Fibroblast of mammary gland (primary cell): Measurements from ENCODE around the gene CIITA.

Experiments used
- DNase-seq: peaks from one replicate; pipeline ENCODE4 v3.0.0-alpha.2; 2010; ENCODE audit warnings: low read depth
- H3K4me3 ChIP-seq: 2 replicates; pipeline ENCODE4 v1.5.1; 2011; ENCODE audit warnings: low read depth, mild to moderate bottlenecking, low read length, moderate library complexity; ENCODE audit not compliant: control insufficient read depth
- TF ChIP-seq, protein P1 (sequence below): conservative IDR thresholded peaks from 2 replicates; pipeline ENCODE4 v1.5.1; 2011; ENCODE audit warnings: low read depth, low read length, inconsistent platforms; ENCODE audit not compliant: control insufficient read depth, insufficient read depth

Gene CIITA

DNA sequence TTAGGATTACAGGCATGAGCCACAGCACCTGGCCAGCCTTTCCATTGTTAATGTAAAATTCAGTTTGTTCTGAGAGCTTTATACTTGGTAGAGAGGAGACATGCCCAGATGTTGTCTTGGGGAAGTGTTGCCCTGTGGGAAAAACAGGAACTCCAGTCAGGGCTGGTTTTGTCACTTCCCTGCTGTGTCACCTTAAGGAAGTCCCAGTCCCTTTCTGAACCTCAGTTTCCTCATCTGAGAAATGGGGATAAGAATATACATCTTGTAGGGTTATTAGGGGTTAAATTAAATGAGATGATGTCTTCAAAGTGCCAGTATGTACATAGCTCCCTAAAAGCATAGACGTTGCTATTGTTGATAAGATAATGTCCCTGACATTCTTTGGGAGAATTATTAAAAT is 92.6 kb downstream of the CIITA start:
- DNase-seq = no peak
- H3K4me3 ChIP-seq = no peak overlapping the region
- TF ChIP-seq, protein P1, sequence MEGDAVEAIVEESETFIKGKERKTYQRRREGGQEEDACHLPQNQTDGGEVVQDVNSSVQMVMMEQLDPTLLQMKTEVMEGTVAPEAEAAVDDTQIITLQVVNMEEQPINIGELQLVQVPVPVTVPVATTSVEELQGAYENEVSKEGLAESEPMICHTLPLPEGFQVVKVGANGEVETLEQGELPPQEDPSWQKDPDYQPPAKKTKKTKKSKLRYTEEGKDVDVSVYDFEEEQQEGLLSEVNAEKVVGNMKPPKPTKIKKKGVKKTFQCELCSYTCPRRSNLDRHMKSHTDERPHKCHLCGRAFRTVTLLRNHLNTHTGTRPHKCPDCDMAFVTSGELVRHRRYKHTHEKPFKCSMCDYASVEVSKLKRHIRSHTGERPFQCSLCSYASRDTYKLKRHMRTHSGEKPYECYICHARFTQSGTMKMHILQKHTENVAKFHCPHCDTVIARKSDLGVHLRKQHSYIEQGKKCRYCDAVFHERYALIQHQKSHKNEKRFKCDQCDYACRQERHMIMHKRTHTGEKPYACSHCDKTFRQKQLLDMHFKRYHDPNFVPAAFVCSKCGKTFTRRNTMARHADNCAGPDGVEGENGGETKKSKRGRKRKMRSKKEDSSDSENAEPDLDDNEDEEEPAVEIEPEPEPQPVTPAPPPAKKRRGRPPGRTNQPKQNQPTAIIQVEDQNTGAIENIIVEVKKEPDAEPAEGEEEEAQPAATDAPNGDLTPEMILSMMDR = no peak

DNA sequence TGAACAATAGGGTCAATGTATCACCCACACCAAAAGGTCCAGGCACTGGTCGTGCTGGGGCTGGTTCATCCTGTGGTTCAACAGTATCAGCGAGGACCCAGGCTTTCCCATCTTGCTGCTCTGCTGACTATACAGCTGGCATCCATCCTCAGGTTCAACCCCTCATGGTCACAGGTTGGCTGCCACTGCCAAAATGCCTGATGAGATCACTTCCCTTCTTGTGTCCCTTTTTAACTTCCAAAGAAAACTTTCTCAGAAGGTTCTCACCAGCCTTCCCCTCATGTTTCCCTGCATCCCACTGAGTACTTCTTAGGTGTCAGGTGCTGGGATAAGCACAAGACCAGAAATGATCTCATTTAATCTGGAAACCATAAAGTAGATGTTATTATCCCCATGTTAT is 93.1 kb downstream of the CIITA start:
- DNase-seq = peak; percentile 57
- TF ChIP-seq, protein P1 = no peak
- no peak overlapping the region for H3K4me3 ChIP-seq

DNA sequence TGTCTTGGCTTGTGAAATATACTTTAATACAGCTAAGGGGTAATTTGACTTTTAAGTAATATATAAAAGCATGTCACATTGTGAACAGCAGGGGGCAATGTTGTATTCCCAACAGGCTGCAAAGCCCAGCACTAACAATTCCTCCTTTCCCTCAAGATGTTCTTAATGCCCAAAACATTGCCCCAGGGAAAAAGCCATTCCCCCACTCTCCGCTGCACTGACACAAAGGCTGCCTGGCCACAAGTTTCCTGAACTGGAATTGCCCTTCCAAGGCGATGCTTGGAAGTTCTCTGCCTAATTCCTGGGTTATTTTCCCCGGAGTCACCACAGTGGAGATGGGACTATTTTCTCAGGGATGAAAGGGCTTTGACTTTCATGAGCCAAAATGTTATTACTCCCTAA is 94.6 kb downstream of the CIITA start:
- TF ChIP-seq, protein P1 = peak; percentile 76
- no peak overlapping the region for H3K4me3 ChIP-seq
- peak; percentile 90 for DNase-seq

DNA sequence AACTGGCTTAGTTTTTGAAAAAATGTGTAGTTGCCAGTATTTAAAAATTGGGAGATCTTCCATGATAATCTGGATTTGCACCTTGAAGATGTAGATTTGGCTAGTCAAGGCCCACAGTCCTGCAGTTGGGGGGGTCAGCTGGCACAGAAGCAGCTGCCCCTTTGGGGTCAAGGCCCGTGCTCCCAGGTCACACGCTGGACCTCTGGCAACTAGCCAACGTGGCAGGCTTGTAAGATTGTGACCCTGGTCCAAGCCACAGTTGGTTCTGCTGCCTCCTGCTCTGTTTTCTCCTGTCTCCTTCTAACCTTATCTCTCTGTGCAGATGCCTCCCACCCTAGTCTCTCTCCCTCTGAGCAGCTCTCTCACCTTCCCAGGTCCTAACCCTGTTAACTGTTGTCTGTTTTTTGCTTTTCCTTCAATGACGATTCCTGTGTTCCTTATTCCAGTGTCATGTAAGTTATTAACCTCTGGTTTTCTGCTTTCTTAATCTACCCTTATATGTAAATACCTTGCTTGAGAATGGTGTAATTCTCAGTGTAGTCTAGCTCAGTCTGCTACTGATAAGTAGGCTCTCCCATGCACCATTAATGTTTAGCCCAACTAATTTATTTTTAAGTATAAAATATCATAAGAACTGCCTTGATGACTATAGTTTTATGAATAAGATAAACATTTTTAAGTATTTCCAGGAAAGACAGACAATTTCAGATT is 95.3 kb downstream of the CIITA start:
- H3K4me3 ChIP-seq = no peak overlapping the region
- no peak for DNase-seq
- TF ChIP-seq, protein P1 = no peak

DNA sequence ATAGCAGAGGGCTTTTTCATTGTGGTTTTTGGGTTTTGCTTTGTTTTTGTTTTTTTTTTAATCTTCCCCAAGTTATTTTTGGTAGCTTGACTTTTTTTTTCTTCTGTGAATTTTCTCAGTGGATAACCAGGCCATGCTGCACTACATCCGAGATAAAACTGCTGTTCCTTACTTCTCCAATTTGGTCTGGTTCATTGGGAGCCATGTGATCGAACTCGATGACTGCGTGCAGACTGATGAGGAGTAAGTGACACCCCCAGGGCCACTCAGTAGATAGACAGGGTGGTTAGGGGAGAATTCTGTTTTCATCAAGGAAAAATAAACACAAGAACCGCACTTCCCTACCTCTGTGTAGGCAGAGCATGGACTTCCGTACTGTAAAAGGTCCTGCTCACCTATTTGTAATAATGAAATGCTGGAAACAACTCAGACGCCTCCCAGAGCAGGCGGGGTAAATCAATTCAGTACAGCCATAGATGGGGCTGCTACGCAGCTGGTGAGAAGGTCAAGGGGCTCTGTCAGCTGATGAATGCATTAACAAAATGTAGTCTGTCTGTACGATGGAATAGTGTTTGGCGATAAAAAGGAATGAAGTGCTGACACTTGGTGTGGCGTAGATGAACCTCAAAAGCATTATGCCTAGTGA is 95.9 kb downstream of the CIITA start:
- H3K4me3 ChIP-seq = no peak overlapping the region
- DNase-seq = no peak
- TF ChIP-seq, protein P1 = no peak

DNA sequence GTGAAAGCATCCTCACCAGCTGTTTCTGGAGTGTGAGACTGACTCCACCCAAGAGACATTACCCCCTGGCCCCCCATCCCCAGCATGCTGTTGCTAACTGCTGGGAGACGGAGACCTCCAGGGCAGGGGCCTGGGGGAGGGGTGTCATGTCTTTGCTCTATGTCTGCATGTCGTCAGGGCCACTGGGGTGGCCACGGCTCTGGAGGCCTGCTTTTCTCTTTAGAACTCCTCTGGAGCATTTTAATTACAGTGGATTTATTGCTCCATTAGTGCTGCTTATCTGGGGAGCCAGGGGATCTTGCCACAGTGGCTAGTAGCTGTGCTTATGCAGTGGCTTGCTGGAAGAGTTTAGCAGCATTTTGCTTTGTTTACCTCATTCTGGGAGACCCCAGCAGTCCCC is 99.6 kb downstream of the CIITA start:
- TF ChIP-seq, protein P1 = no peak
- H3K4me3 ChIP-seq = no peak overlapping the region
- no peak for DNase-seq
